RPMI7951 (cell line): Measurements from ENCODE around the gene PLB1. TPM values are rescaled to one million over a fixed set of nuclear protein-coding genes. Genes with fewer than 3 reads are reported as not detected.
"Not testable (repeated sequence)": the region's sequence is repeated elsewhere in the genome, so short reads cannot be mapped to it uniquely, and the experiment has no call there.

Experiments used
- DNase-seq: peaks from one replicate; pipeline ENCODE4 v3.0.0-alpha.2; 2012; ENCODE audit warnings: low read depth
- total RNA-seq: library from RNA; depleted of rRNA; stranded (reverse); fragments of >200 nt; shearing (Covaris generic); gene quantifications from 2 replicates; pipeline ENCODE4 v1.2.3, GENCODE V29; 2014

The PLB1 gene
- total RNA-seq, 1 experiment from 2014 or later: 0.12 TPM

- DNase-seq: peak; percentile 24
Measured at GRCh38 chr2:28463893-28464292, 32.0 kb upstream of the PLB1 start.

GRCh38 chr2:28465148-28465885, 30.5 kb upstream of the PLB1 start:
- peak; percentile 74 for DNase-seq

GRCh38 chr2:28469304-28469703, 26.6 kb upstream of the PLB1 start:
- DNase-seq: peak; percentile 61

GRCh38 chr2:28469947-28470535, 25.8 kb upstream of the PLB1 start:
- no peak for DNase-seq

- no peak for DNase-seq
Measured at GRCh38 chr2:28470759-28471158, 25.1 kb upstream of the PLB1 start.

GRCh38 chr2:28471214-28471613, 24.6 kb upstream of the PLB1 start:
- DNase-seq: no peak

GRCh38 chr2:28471701-28472236, 24.1 kb upstream of the PLB1 start:
- DNase-seq: no peak

GRCh38 chr2:28472641-28473040, 23.2 kb upstream of the PLB1 start:
- DNase-seq: not testable (repeated sequence)

GRCh38 chr2:28475088-28475595, 20.7 kb upstream of the PLB1 start:
- no peak for DNase-seq

GRCh38 chr2:28477087-28477486, 18.8 kb upstream of the PLB1 start:
- no peak for DNase-seq

- no peak for DNase-seq
Measured at GRCh38 chr2:28477645-28478044, 18.2 kb upstream of the PLB1 start.

- no peak for DNase-seq
Measured at GRCh38 chr2:28480403-28481049, 15.3 kb upstream of the PLB1 start.

- no peak for DNase-seq
Measured at GRCh38 chr2:28481905-28482304, 14.0 kb upstream of the PLB1 start.

GRCh38 chr2:28484835-28485234, 11.0 kb upstream of the PLB1 start:
- DNase-seq: no peak

- DNase-seq: no peak
Measured at GRCh38 chr2:28486526-28486925, 9.3 kb upstream of the PLB1 start.

GRCh38 chr2:28487258-28487657, 8.6 kb upstream of the PLB1 start:
- no peak for DNase-seq

GRCh38 chr2:28488083-28488830, 7.6 kb upstream of the PLB1 start:
- no peak for DNase-seq

- DNase-seq: peak; percentile 65
Measured at GRCh38 chr2:28488858-28489575, 6.8 kb upstream of the PLB1 start.

GRCh38 chr2:28490558-28490957, 5.3 kb upstream of the PLB1 start:
- DNase-seq: no peak

GRCh38 chr2:28492282-28492681, 3.6 kb upstream of the PLB1 start:
- DNase-seq: no peak

- DNase-seq: no peak
Measured at GRCh38 chr2:28493636-28494035, 2.2 kb upstream of the PLB1 start.
